HL-60 (cell line): ENCODE results near the gene RASAL1.
A peak's percentile ranks its signal among the peaks of the same experiment; 100 is the strongest.

ENCODE experiments used
- DNase-seq, 2 experiments: peaks; one replicate each; pipeline ENCODE4 v3.0.0-alpha.2; 2010 to 2020; ENCODE audit warnings: low read depth in 1 of 2, low spot score in 1 of 2
- H3K27ac ChIP-seq: fragments of 250-450 bp; sonication (Bioruptor Pico); replicated peaks from 2 replicates; pipeline ENCODE4 v1.5.1; 2020; ENCODE audit warnings: mild to moderate bottlenecking, moderate library complexity
- H3K27me3 ChIP-seq: fragments of 250-450 bp; sonication (Bioruptor Pico); 2 replicates; pipeline ENCODE4 v1.5.1; 2021; ENCODE audit warnings: mild to moderate bottlenecking, moderate library complexity; ENCODE audit not compliant: insufficient read depth, poor library complexity, severe bottlenecking
- H3K4me3 ChIP-seq: replicated peaks from 2 replicates; pipeline ENCODE4 v1.5.1; 2011; ENCODE audit warnings: mild to moderate bottlenecking, control low read depth, low read length; ENCODE audit not compliant: insufficient read depth
- GABPA ChIP-seq: IDR thresholded peaks from 2 replicates; pipeline ENCODE4 v1.6.1; 2012; ENCODE audit warnings: low read depth
- POLR2AphosphoS5 ChIP-seq: IDR thresholded peaks from 2 replicates; pipeline ENCODE4 v1.6.1; 2012; ENCODE audit warnings: low read depth
- SPI1 ChIP-seq: IDR thresholded peaks from 2 replicates; pipeline ENCODE4 v1.6.1; 2012; ENCODE audit warnings: low read depth, mild to moderate bottlenecking, borderline replicate concordance
- TF ChIP-seq, protein P1 (sequence below): IDR thresholded peaks from 2 replicates; pipeline ENCODE4 v1.6.1; 2012; ENCODE audit warnings: low read depth; ENCODE audit not compliant: insufficient replicate concordance
- TF ChIP-seq, protein P2 (sequence below): IDR thresholded peaks from one replicate; pipeline ENCODE4 v1.5.1; 2011; ENCODE audit warnings: low read length, control low read depth, inconsistent platforms; ENCODE audit not compliant: insufficient read depth

Gene RASAL1

GRCh38 chr12:113151655-113152054 is 16.1 kb upstream of the RASAL1 start:
- TF ChIP-seq, protein P1, sequence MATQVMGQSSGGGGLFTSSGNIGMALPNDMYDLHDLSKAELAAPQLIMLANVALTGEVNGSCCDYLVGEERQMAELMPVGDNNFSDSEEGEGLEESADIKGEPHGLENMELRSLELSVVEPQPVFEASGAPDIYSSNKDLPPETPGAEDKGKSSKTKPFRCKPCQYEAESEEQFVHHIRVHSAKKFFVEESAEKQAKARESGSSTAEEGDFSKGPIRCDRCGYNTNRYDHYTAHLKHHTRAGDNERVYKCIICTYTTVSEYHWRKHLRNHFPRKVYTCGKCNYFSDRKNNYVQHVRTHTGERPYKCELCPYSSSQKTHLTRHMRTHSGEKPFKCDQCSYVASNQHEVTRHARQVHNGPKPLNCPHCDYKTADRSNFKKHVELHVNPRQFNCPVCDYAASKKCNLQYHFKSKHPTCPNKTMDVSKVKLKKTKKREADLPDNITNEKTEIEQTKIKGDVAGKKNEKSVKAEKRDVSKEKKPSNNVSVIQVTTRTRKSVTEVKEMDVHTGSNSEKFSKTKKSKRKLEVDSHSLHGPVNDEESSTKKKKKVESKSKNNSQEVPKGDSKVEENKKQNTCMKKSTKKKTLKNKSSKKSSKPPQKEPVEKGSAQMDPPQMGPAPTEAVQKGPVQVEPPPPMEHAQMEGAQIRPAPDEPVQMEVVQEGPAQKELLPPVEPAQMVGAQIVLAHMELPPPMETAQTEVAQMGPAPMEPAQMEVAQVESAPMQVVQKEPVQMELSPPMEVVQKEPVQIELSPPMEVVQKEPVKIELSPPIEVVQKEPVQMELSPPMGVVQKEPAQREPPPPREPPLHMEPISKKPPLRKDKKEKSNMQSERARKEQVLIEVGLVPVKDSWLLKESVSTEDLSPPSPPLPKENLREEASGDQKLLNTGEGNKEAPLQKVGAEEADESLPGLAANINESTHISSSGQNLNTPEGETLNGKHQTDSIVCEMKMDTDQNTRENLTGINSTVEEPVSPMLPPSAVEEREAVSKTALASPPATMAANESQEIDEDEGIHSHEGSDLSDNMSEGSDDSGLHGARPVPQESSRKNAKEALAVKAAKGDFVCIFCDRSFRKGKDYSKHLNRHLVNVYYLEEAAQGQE: no peak
- TF ChIP-seq POLR2AphosphoS5 (no peak), SPI1 (no peak), GABPA (no peak)
- TF ChIP-seq, protein P2, sequence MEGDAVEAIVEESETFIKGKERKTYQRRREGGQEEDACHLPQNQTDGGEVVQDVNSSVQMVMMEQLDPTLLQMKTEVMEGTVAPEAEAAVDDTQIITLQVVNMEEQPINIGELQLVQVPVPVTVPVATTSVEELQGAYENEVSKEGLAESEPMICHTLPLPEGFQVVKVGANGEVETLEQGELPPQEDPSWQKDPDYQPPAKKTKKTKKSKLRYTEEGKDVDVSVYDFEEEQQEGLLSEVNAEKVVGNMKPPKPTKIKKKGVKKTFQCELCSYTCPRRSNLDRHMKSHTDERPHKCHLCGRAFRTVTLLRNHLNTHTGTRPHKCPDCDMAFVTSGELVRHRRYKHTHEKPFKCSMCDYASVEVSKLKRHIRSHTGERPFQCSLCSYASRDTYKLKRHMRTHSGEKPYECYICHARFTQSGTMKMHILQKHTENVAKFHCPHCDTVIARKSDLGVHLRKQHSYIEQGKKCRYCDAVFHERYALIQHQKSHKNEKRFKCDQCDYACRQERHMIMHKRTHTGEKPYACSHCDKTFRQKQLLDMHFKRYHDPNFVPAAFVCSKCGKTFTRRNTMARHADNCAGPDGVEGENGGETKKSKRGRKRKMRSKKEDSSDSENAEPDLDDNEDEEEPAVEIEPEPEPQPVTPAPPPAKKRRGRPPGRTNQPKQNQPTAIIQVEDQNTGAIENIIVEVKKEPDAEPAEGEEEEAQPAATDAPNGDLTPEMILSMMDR: no peak
- DNase-seq: no peak
- no peaks in the 10 kb centered on the region for H3K27me3 ChIP-seq
- H3K27ac ChIP-seq: no peak overlapping the region
- H3K4me3 ChIP-seq: no peak overlapping the region

DNA sequence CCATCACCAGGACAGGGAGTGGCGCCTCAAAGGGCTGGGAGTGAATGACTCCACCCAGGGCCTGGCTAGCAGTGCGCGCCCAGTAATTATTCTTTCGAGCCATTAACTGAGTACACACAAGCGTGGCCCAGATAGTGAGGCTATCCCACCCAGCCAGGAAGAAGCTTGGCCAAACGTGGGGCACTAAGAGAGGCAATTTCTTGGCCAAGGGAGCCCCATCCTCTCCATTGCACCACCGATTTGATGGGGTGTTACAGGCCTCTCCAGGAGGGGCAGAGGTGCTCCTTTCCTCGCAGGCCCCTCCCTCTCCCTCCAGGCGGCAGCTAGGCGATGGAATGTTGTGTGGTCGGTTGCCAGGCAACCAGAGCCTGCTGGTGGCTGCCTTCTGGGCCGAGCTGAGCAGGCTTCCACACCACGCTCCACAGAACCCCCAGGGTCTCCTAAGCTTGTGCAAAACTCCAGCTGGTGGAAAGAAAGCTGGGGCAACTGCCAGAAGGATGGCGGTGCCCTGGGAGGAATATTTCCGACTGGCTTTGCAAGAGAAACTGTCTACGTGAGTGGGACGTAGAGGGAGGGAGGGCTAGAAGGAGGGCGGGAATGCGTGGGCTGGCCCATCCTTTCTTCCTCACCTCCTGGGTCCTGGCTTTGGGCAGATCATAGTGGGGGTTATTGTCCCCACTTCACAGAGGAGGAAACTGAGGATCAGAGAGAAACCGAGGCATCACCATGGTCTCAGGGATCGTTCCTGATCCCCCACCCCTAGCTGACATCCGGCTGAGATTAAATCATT is 14.0 kb upstream of the RASAL1 start, which contains the start of gene CFAP73:
Gene CFAP73, plus strand, starts transcription at position 364 of the 790 bp plus-strand sequence. Its CDS starts 134 bp downstream, at position 498.
- TF ChIP-seq, protein P1: no peak
- TF ChIP-seq, protein P2: no peak
- no peak for TF ChIP-seq POLR2AphosphoS5
- TF ChIP-seq SPI1: no peak
- TF ChIP-seq GABPA: no peak
- Histone ChIP-seq H3K4me3 (no peak within 1 kb of the TSS), H3K27ac (no peak within 1 kb of the TSS), H3K27me3 (no peaks in the 10 kb centered on the region)
- DNase-seq: peak in 1 of 2 experiments; percentile 39

GRCh38 chr12:113146999-113147398 is 11.4 kb upstream of the RASAL1 start:
- no peak overlapping the region for H3K27ac ChIP-seq
- H3K4me3 ChIP-seq: no peak overlapping the region
- TF ChIP-seq, protein P1: no peak
- TF ChIP-seq GABPA: no peak
- no peak for TF ChIP-seq SPI1
- no peak for TF ChIP-seq POLR2AphosphoS5
- TF ChIP-seq, protein P2: no peak
- H3K27me3 ChIP-seq: no peaks in the 10 kb centered on the region
- DNase-seq: no peak
